ENCODE data around the gene ADAR. TPM values are rescaled to one million over a fixed set of nuclear protein-coding genes. Genes with fewer than 3 reads are reported as not detected.
A peak's percentile ranks its signal among the peaks of the same experiment; 100 is the strongest.

The ADAR gene
- total and polyA plus RNA-seq, 12 donors = 18.5 to 160 (median 123) TPM

- Histone ChIP-seq H3K4me1 (replicated peaks in 1 of 2) (peaks cover 7 to 21% of the 10 kb centered on the region in 2 donors), H3K36me3 (replicated peaks in 1 of 2) (no peaks in the 10 kb centered on the region), H3K27me3 (no peaks in the 10 kb centered on the region), H3K27ac (peak overlapping the region in 3 of 5 donors; percentile 0 to 23 (median 4)), H3K9me3 (replicated peaks in 1 of 3) (no peaks in the 10 kb centered on the region), H3K4me3 (no peak overlapping the region)
- WGBS, 4 donors = 91 to 98% (median 93%) methylated on average over 4 of the region's 4 CpGs
- TF ChIP-seq CTCF (IDR thresholded peaks at IDR 0.05) (no peak), POLR2A (IDR thresholded peaks at IDR 0.05) (no peak)
- intact Hi-C loops (cut with DNase I) = no loop called here
- DNase-seq = no peak
Observed at GRCh38 chr1:154615411-154615810, 7.4 kb upstream of the ADAR start.

GRCh38 chr1:154614901-154615300 is 6.9 kb upstream of the ADAR start:
- no peaks in the 10 kb centered on the region for H3K36me3 ChIP-seq (replicated peaks in 1 of 2)
- no peak overlapping the region for H3K4me3 ChIP-seq
- intact Hi-C loops (cut with DNase I) = no loop called here
- DNase-seq = peak in 4 of 7 donors; percentile 42 to 54 (median 48)
- H3K27ac ChIP-seq = peak overlapping the region in 3 of 5 donors; percentile 0 to 23 (median 4)
- TF ChIP-seq POLR2A (IDR thresholded peaks at IDR 0.05) (no peak), CTCF (IDR thresholded peaks at IDR 0.05) (peak in 3 of 6 experiments; percentile 11 to 19 (median 17))
- H3K4me1 ChIP-seq (replicated peaks in 1 of 2) = peaks cover 7 to 21% of the 10 kb centered on the region in 2 donors
- H3K27me3 ChIP-seq = no peaks in the 10 kb centered on the region
- no peaks in the 10 kb centered on the region for H3K9me3 ChIP-seq (replicated peaks in 1 of 3)
- WGBS, 4 donors = 40 to 63% (median 42%) methylated on average over 6 of the region's 6 CpGs

- intact Hi-C loops (cut with DNase I) = no loop called here
Observed at GRCh38 chr1:154614247-154614646, 6.3 kb upstream of the ADAR start.

GRCh38 chr1:154611150-154611862 is 3.3 kb upstream of the ADAR start:
- Histone ChIP-seq H3K27ac (no peak overlapping the region), H3K9me3 (replicated peaks in 1 of 3) (no peaks in the 10 kb centered on the region), H3K36me3 (replicated peaks in 1 of 2) (no peaks in the 10 kb centered on the region), H3K4me3 (no peak overlapping the region), H3K4me1 (replicated peaks in 1 of 2) (peaks cover 14 to 32% of the 10 kb centered on the region in 2 donors), H3K27me3 (no peaks in the 10 kb centered on the region)
- WGBS, 4 donors = 71 to 77% (median 74%) methylated on average over 10 of the region's 10 CpGs
- intact Hi-C loops (cut with DNase I) = no loop called here
- TF ChIP-seq CTCF (IDR thresholded peaks at IDR 0.05) (no peak), POLR2A (IDR thresholded peaks at IDR 0.05) (no peak)
- no peak for DNase-seq

More at GRCh38 chr1:154614247-154614646, 6.3 kb upstream of the ADAR start:
- no peak for DNase-seq
- WGBS, 4 donors = 96 to 99% (median 97%) methylated on average over 4 of the region's 4 CpGs
- no peaks in the 10 kb centered on the region for H3K27me3 ChIP-seq
- peaks cover 8 to 23% of the 10 kb centered on the region in 2 donors for H3K4me1 ChIP-seq (replicated peaks in 1 of 2)
- peak overlapping the region in 1 of 5 donors; percentile 23 for H3K27ac ChIP-seq
- H3K36me3 ChIP-seq (replicated peaks in 1 of 2) = no peaks in the 10 kb centered on the region
- no peaks in the 10 kb centered on the region for H3K9me3 ChIP-seq (replicated peaks in 1 of 3)
- H3K4me3 ChIP-seq = no peak overlapping the region
- TF ChIP-seq CTCF (IDR thresholded peaks at IDR 0.05) (no peak), POLR2A (IDR thresholded peaks at IDR 0.05) (no peak)

All from adrenal gland (tissue), 12 donors.